HEK293T (cell line): Measurements from ENCODE around the gene PIP5K1C.

Experiments used
- CTCF ChIA-PET: fragments of 350-600 bp; formaldehyde crosslinking; extraction: SDS; loops from one replicate; lab custom pipeline; 2021; ENCODE audit warnings: antibody characterized with exemption, inconsistent platforms; lab: Yijun Ruan, JAX
- POLR2A ChIA-PET: fragments of 350-600 bp; formaldehyde crosslinking; extraction: SDS; loops from one replicate; lab custom pipeline; 2020; ENCODE audit warnings: antibody characterized with exemption, inconsistent platforms; lab: Yijun Ruan, JAX
- DNase-seq: peaks from one replicate; pipeline ENCODE4 v3.0.0; 2012; ENCODE audit warnings: mixed read lengths; ENCODE audit errors: extremely low spot score
- ARNT ChIP-seq: fragments of 450-650 bp; IDR thresholded peaks from 2 replicates; pipeline ENCODE4 v1.6.1; 2017; ENCODE audit warnings: mild to moderate bottlenecking
- BHLHE40 ChIP-seq: fragments of 450-650 bp; IDR thresholded peaks from 2 replicates; pipeline ENCODE4 v1.6.1; 2016; ENCODE audit warnings: mild to moderate bottlenecking, moderate library complexity, borderline replicate concordance
- CTBP1 ChIP-seq: fragments of 450-650 bp; IDR thresholded peaks from 2 replicates; pipeline ENCODE4 v1.6.1; 2016; ENCODE audit warnings: borderline replicate concordance
- ELF4 ChIP-seq: fragments of 450-650 bp; IDR thresholded peaks from 2 replicates; pipeline ENCODE4 v1.6.1; 2017; ENCODE audit warnings: antibody characterized with exemption
- FOXA1 ChIP-seq: fragments of 450-650 bp; IDR thresholded peaks from 2 replicates; pipeline ENCODE4 v1.6.1; 2016; ENCODE audit warnings: mild to moderate bottlenecking
- FOXK2 ChIP-seq: fragments of 450-650 bp; IDR thresholded peaks from 2 replicates; pipeline ENCODE4 v1.6.1; 2016; ENCODE audit warnings: mild to moderate bottlenecking
- FOXM1 ChIP-seq: fragments of 450-650 bp; IDR thresholded peaks from 2 replicates; pipeline ENCODE4 v1.6.1; 2017; ENCODE audit warnings: mild to moderate bottlenecking, borderline replicate concordance
- HDGF ChIP-seq: fragments of 450-650 bp; IDR thresholded peaks from 2 replicates; pipeline ENCODE4 v1.6.1; 2017; ENCODE audit warnings: antibody characterized with exemption, borderline replicate concordance
- L3MBTL2 ChIP-seq: fragments of 450-650 bp; conservative IDR thresholded peaks from 2 replicates; pipeline ENCODE4 v1.6.1; 2016; ENCODE audit warnings: mild to moderate bottlenecking
- LEF1 ChIP-seq: fragments of 450-650 bp; IDR thresholded peaks from 2 replicates; pipeline ENCODE4 v1.6.1; 2017; ENCODE audit warnings: mild to moderate bottlenecking, borderline replicate concordance
- NFRKB ChIP-seq: fragments of 450-650 bp; IDR thresholded peaks from 2 replicates; pipeline ENCODE4 v1.6.1; 2016; ENCODE audit warnings: mild to moderate bottlenecking, moderate library complexity
- PKNOX1 ChIP-seq: fragments of 450-650 bp; IDR thresholded peaks from 2 replicates; pipeline ENCODE4 v1.6.1; 2016
- SP1 ChIP-seq: fragments of 450-650 bp; IDR thresholded peaks from 2 replicates; pipeline ENCODE4 v1.6.1; 2017
- SUZ12 ChIP-seq: fragments of 450-650 bp; IDR thresholded peaks from 2 replicates; pipeline ENCODE4 v1.6.1; 2016; ENCODE audit warnings: mild to moderate bottlenecking
- TARDBP ChIP-seq: fragments of 450-650 bp; IDR thresholded peaks from 2 replicates; pipeline ENCODE4 v1.6.1; 2016
- ZNF384 ChIP-seq: fragments of 450-650 bp; IDR thresholded peaks from 2 replicates; pipeline ENCODE4 v1.6.1; 2016

PIP5K1C gene

GRCh38 chr19:3733549-3734309 lies 33.5 kb upstream of the PIP5K1C start:
- DNase-seq, result no peak
- no peak for TF ChIP-seq ZNF384
- TF ChIP-seq TARDBP, result no peak
- TF ChIP-seq SP1, result no peak
- no peak for TF ChIP-seq HDGF
- no peak for TF ChIP-seq FOXM1
- no peak for TF ChIP-seq FOXK2
- TF ChIP-seq NFRKB, result no peak
- TF ChIP-seq PKNOX1, result no peak
- TF ChIP-seq LEF1, result no peak
- no peak for TF ChIP-seq SUZ12
- no peak for TF ChIP-seq ARNT
- TF ChIP-seq CTBP1, result no peak
- no peak for TF ChIP-seq BHLHE40
- no peak for TF ChIP-seq FOXA1
- no peak for TF ChIP-seq ELF4
- no peak for TF ChIP-seq L3MBTL2
- CTCF ChIA-PET, result no interaction called here
- POLR2A ChIA-PET, result interaction anchor here (1.6 kb wide), 1 partner anchor 29 kb away, joined by 5 read pairs; the partner anchor contains the start of gene MRPL54

DNA sequence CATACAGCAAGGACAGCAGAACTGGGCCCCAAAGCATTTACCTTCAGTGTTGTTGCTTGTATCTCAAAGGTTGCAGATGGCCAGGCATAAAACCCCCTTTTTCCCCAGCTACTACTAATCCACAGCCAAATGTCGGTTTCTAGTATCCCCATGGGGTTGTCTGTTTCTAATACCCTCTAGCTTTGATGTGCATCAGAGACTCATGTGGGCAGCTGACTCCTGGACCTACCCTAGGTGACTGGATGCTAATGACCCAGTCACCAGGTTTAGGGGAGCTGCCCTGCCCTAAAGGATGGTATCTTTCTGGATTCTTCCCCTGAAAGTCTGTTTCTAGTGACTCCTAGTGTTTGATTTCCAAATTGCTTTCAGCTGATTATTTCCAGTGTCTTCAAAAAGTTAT lies 31.8 kb upstream of the PIP5K1C start:
- TF ChIP-seq FOXK2 (no peak), TARDBP (no peak), CTBP1 (no peak)
- ChIA-PET CTCF (no interaction called here), POLR2A (no interaction called here)
- DNase-seq, result no peak

- ChIA-PET POLR2A (interaction anchor here (1.3 kb wide), 1 partner anchor 32 kb away, joined by 4 read pairs; the partner anchor contains the start of gene MRPL54), CTCF (no interaction called here)
- DNase-seq, result no peak
These were observed 30.2 kb upstream of the PIP5K1C start for GRCh38 chr19:3730457-3730958.

GRCh38 chr19:3725640-3726310 lies 25.5 kb upstream of the PIP5K1C start:
- ChIA-PET POLR2A (no interaction called here), CTCF (no interaction called here)
- TF ChIP-seq NFRKB (no peak), ELF4 (no peak), FOXM1 (no peak)
- DNase-seq, result no peak

More at GRCh38 chr19:3730457-3730958, 30.2 kb upstream of the PIP5K1C start:
- TF ChIP-seq SUZ12 (no peak), ARNT (no peak), BHLHE40 (no peak), SP1 (no peak), TARDBP (no peak), CTBP1 (no peak), ZNF384 (no peak), FOXK2 (no peak), FOXM1 (no peak), HDGF (no peak), NFRKB (no peak)

GRCh38 chr19:3725121-3725520 lies 24.9 kb upstream of the PIP5K1C start:
- TF ChIP-seq SUZ12, result no peak
- no peak for TF ChIP-seq HDGF
- no peak for TF ChIP-seq FOXA1
- TF ChIP-seq L3MBTL2, result no peak
- TF ChIP-seq SP1, result no peak
- POLR2A ChIA-PET, result no interaction called here
- no peak for DNase-seq
- CTCF ChIA-PET, result no interaction called here

DNA sequence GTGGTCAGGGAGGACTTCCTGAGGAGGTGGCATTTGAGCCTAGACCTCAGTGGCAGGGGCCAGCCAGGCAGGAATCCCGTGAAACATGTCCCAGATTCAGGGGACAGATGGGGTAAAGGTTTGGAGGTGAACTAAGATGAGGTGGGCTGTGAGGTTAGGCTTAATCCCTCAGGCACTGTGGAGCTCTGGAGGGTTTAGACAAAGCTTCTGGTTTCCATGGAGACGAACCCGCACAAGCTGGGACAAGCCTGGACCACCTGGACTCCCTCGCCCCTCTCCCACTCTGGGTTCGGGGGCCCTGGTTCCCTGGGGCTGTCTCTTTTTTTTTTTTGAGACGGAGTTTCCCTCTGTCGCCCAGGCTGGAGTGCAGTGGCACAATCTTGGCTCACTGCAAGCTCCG lies 23.6 kb upstream of the PIP5K1C start:
- TF ChIP-seq CTBP1 (no peak), FOXA1 (no peak), SUZ12 (no peak), SP1 (no peak), LEF1 (no peak), ELF4 (no peak), BHLHE40 (no peak), ZNF384 (no peak), FOXK2 (no peak), NFRKB (no peak), ARNT (no peak), TARDBP (no peak)
- ChIA-PET POLR2A (interaction anchor here (0.6 kb wide), 1 partner anchor 106 kb away, joined by 3 read pairs; no protein-coding TSS in a partner anchor), CTCF (no interaction called here)
- no peak for DNase-seq

- DNase-seq, result no peak
- POLR2A ChIA-PET, result no interaction called here
- CTCF ChIA-PET, result no interaction called here
- no peak for TF ChIP-seq HDGF
- no peak for TF ChIP-seq NFRKB
- no peak for TF ChIP-seq ARNT
- TF ChIP-seq FOXK2, result no peak
- no peak for TF ChIP-seq BHLHE40
- no peak for TF ChIP-seq FOXA1
- TF ChIP-seq L3MBTL2, result no peak
- no peak for TF ChIP-seq ELF4
- no peak for TF ChIP-seq SP1
- no peak for TF ChIP-seq ZNF384
- no peak for TF ChIP-seq PKNOX1
- TF ChIP-seq FOXM1, result no peak
- TF ChIP-seq SUZ12, result no peak
- no peak for TF ChIP-seq TARDBP
- TF ChIP-seq LEF1, result no peak
- TF ChIP-seq CTBP1, result no peak
These were observed 22.8 kb upstream of the PIP5K1C start for GRCh38 chr19:3723110-3723488.
